Measurements from ENCODE around the gene COX18. TPM values are rescaled to one million over a fixed set of nuclear protein-coding genes. Genes with fewer than 3 reads are reported as not detected.

COX18 gene
- total and polyA plus RNA-seq, 2 of the 4 experiments (the other 2 are of a cell fraction): 8.0 to 22.0 TPM

DNA sequence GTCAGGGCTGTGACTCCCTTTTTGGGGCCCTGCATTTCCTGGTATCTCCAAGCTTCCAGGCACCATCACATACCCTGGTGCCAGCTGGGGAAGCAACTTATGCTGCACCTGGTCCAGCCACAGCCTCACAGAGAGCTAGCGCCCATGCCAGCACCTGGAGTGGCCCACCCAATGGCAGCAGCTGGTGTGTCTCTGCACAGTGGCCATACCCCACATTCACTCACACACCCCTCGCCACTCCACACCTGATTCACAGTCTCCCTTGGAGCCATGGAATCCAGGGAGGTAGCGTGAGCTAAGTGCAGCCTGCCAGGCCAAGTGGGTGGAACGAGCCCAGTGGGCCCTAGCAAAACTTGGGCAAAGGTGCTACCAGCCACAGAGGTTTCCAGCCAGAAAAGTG is 56.8 kb downstream of the COX18 start:
- Histone ChIP-seq H3K27ac (ENCODE audit: insufficient read depth, low read length) (no peak overlapping the region), H3K4ac (ENCODE audit: low read depth, low read length) (no peak overlapping the region), H3K4me2 (ENCODE audit: low read depth, low read length) (no peak overlapping the region), H2BK20ac (ENCODE audit: low read depth, low read length) (no peak overlapping the region), H4K8ac (ENCODE audit: low read depth in 2 of 2, low read length in 2 of 2) (no peak overlapping the region), H2BK5ac (ENCODE audit: low read depth, low read length, poor library complexity, severe bottlenecking) (no peak overlapping the region), H3K9ac (ENCODE audit: low read depth, low read length) (no peak overlapping the region), H3K36me3 (ENCODE audit: control insufficient read depth, insufficient read depth, low read length) (no peaks in the 10 kb centered on the region), H3K14ac (replicated peaks; ENCODE audit: low read depth, low read length) (no peak overlapping the region), H2AFZ (replicated peaks; ENCODE audit: low read length, poor library complexity) (no peak overlapping the region), H2BK15ac (ENCODE audit: low read depth, low read length) (no peak overlapping the region), H4K5ac (ENCODE audit: low read depth, low read length) (no peak overlapping the region), H2AK9ac (replicated peaks; ENCODE audit: low read depth, low read length, poor library complexity) (no peak overlapping the region), H3K79me1 (ENCODE audit: low read depth in 1 of 2, low read length in 2 of 2) (no peaks in the 10 kb centered on the region), H4K20me1 (ENCODE audit: insufficient read depth, low read length) (no peaks in the 10 kb centered on the region), H4K91ac (ENCODE audit: insufficient read depth, low read depth, low read length) (no peak overlapping the region), H3K27me3 (ENCODE audit: control insufficient read depth, insufficient read depth, low read length) (no peaks in the 10 kb centered on the region; the same call in 1 of the 2 replicates), H3K9me3 (ENCODE audit: control insufficient read depth, insufficient read depth, low read length) (peaks cover 7% of the 10 kb centered on the region; the same call in 1 of the 2 replicates), H3K56ac (ENCODE audit: extremely low read depth, insufficient read depth, low read length) (no peak overlapping the region), H3K9me1 (ENCODE audit: insufficient read depth, low read length) (no peaks in the 10 kb centered on the region), H2BK120ac (ENCODE audit: low read depth, low read length) (no peak overlapping the region), H2AK5ac (ENCODE audit: low read depth, low read length) (no peak overlapping the region), H3K4me1 (ENCODE audit: control insufficient read depth, insufficient read depth, low read length) (no peaks in the 10 kb centered on the region), H3K23ac (ENCODE audit: low read depth, low read length) (no peak overlapping the region), H3K4me3 (ENCODE audit: insufficient read depth, low read depth, low read length) (no peak overlapping the region), H3K18ac (ENCODE audit: low read depth, low read length) (no peak overlapping the region)
- no CpG with 5 or more reads among the region's 4 CpGs for WGBS, 2 experiments (ENCODE audit: extremely low coverage in 2 of 2, insufficient read length in 1 of 2)
- POLR2A ChIA-PET (ENCODE audit: unreplicated experiment): no interaction called here
- DNase-seq (no peak), ATAC-seq (ENCODE audit: low read depth) (no peak)
- CTCF ChIA-PET: interaction anchor here (1.2 kb wide), 1 partner anchor 27 kb away, joined by 4 read pairs; no protein-coding TSS in a partner anchor
- TF ChIP-seq MAZ (IDR thresholded peaks at IDR 0.05; ENCODE audit: borderline replicate concordance, low read depth, low read length) (no peak), CHD1 (IDR thresholded peaks at IDR 0.05; ENCODE audit: low read depth, low read length) (no peak), BHLHE40 (IDR thresholded peaks at IDR 0.05; ENCODE audit: low read depth, low read length) (no peak), RFX5 (IDR thresholded peaks at IDR 0.05; ENCODE audit: low read depth, low read length) (no peak), SMC3 (IDR thresholded peaks at IDR 0.05; ENCODE audit: low read depth, low read length) (no peak), MAFK (IDR thresholded peaks at IDR 0.05; ENCODE audit: low read depth, low read length) (no peak)
- TF ChIP-seq, protein P1, sequence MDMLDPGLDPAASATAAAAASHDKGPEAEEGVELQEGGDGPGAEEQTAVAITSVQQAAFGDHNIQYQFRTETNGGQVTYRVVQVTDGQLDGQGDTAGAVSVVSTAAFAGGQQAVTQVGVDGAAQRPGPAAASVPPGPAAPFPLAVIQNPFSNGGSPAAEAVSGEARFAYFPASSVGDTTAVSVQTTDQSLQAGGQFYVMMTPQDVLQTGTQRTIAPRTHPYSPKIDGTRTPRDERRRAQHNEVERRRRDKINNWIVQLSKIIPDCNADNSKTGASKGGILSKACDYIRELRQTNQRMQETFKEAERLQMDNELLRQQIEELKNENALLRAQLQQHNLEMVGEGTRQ (IDR thresholded peaks at IDR 0.05; ENCODE audit: low read depth, low read length): no peak
- TF ChIP-seq, protein P2, sequence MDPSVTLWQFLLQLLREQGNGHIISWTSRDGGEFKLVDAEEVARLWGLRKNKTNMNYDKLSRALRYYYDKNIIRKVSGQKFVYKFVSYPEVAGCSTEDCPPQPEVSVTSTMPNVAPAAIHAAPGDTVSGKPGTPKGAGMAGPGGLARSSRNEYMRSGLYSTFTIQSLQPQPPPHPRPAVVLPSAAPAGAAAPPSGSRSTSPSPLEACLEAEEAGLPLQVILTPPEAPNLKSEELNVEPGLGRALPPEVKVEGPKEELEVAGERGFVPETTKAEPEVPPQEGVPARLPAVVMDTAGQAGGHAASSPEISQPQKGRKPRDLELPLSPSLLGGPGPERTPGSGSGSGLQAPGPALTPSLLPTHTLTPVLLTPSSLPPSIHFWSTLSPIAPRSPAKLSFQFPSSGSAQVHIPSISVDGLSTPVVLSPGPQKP (IDR thresholded peaks at IDR 0.05; ENCODE audit: borderline replicate concordance, low read depth, low read length): no peak
- intact Hi-C loops (cut with micrococcal nuclease) (loop anchor here (2.0 kb wide), 1 partner anchor 122 kb away; no protein-coding TSS in a partner anchor), in situ Hi-C loops (cut with MboI; ENCODE audit: low sequenced_read_pairs) (no loop called here), dilution Hi-C loops (cut with HindIII; ENCODE audit: low sequenced_read_pairs, unreplicated experiment) (no loop called here)
- BruUV-seq (replicated peaks): no TSS peak
